HG02610 (cell line): ENCODE data around the gene RAF1.
"Not testable (repeated sequence)": the region's sequence is repeated elsewhere in the genome, so short reads cannot be mapped to it uniquely, and the experiment has no call there.

Experiments used
- ATAC-seq: cut with Tn5 transposase; IDR thresholded peaks from one replicate; pipeline ENCODE4 v1.9.1; 2021; ENCODE audit warnings: mild to moderate bottlenecking, moderate library complexity; ENCODE audit not compliant: unreplicated experiment

The RAF1 gene

GRCh38 chr3:12663936-12664908, at the start of gene RAF1:
Gene RAF1, minus strand, starts transcription at chr3:12664117. Its CDS starts 45,396 bp downstream, at chr3:12618721.
- ATAC-seq, result peak; percentile 88

- no peak for ATAC-seq
Observed at GRCh38 chr3:12710062-12710461, 46.1 kb upstream of the RAF1 start.

GRCh38 chr3:12709334-12709733, 45.4 kb upstream of the RAF1 start:
- ATAC-seq, result no peak

- ATAC-seq, result no peak
Observed at GRCh38 chr3:12708584-12709192, 44.8 kb upstream of the RAF1 start.

GRCh38 chr3:12707449-12707848, 43.5 kb upstream of the RAF1 start:
- ATAC-seq, result no peak

- peak; percentile 80 for ATAC-seq
Observed at GRCh38 chr3:12706504-12707253, 42.8 kb upstream of the RAF1 start.

- no peak for ATAC-seq
Observed at GRCh38 chr3:12705981-12706380, 42.1 kb upstream of the RAF1 start.

- no peak for ATAC-seq
Observed at GRCh38 chr3:12705374-12705926, 41.5 kb upstream of the RAF1 start.

GRCh38 chr3:12702501-12702900, 38.6 kb upstream of the RAF1 start:
- ATAC-seq, result no peak

GRCh38 chr3:12701601-12702000, 37.7 kb upstream of the RAF1 start:
- not testable (repeated sequence) for ATAC-seq

GRCh38 chr3:12700800-12701199, 36.9 kb upstream of the RAF1 start:
- no peak for ATAC-seq

GRCh38 chr3:12695916-12696315, 32.0 kb upstream of the RAF1 start:
- ATAC-seq, result no peak

GRCh38 chr3:12695112-12695511, 31.2 kb upstream of the RAF1 start:
- no peak for ATAC-seq

- no peak for ATAC-seq
Observed at GRCh38 chr3:12692444-12692843, 28.5 kb upstream of the RAF1 start.

- ATAC-seq, result no peak
Observed at GRCh38 chr3:12689997-12690711, 26.2 kb upstream of the RAF1 start.

- ATAC-seq, result no peak
Observed at GRCh38 chr3:12687948-12688347, 24.0 kb upstream of the RAF1 start.

GRCh38 chr3:12686096-12686495, 22.2 kb upstream of the RAF1 start:
- no peak for ATAC-seq

- ATAC-seq, result no peak
Observed at GRCh38 chr3:12681943-12682390, 18.1 kb upstream of the RAF1 start.

GRCh38 chr3:12681089-12681942, 17.4 kb upstream of the RAF1 start:
- ATAC-seq, result no peak
